Measurements from ENCODE around the gene BAHD1. TPM values are rescaled to one million over a fixed set of nuclear protein-coding genes. Genes with fewer than 3 reads are reported as not detected.

BAHD1 gene
- polyA plus RNA-seq, 3 donors, result 0.67 to 8.9 (median 0.79) TPM

GRCh38 chr15:40425681-40426080, 15.1 kb upstream of the BAHD1 start:
- H3K9me3 Mint-ChIP-seq, result peaks cover 0 to 3% (median 0%) of the 10 kb centered on the region in 7 donors
- intact Hi-C loops (cut with micrococcal nuclease), result loop anchor here in 1 of 2 donors (10.0 kb wide), 1 partner anchor 211 kb away; no protein-coding TSS in a partner anchor

DNA sequence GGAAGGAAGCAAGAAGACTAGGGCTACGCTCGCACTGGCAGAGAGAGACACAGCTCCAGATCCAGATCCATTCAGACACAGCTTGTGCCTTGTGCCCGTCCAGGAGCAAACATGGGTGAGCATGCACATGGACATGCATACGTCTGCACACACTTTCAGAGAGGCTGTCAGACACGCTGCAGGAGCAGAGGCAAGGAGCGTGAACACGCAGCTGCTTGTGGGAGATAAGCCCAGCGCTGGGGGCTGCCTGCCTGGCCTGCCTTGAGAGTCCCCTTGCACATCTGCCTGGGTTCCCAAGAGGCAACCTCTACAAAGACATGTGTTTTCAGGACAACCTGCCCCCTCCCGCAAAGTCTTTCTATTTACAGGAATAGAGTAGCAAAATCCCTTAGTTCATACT, 13.6 kb upstream of the BAHD1 start:
- H3K27ac Mint-ChIP-seq, result no peak overlapping the region

More at GRCh38 chr15:40425681-40426080, 15.1 kb upstream of the BAHD1 start:
- Histone ChIP-seq H3K4me3 (replicated peaks in 1 of 3; ENCODE audit: low read depth in 2 of 3, low read length in 3 of 3) (no peak overlapping the region), H3K9me3 (replicated peaks in 1 of 2; ENCODE audit: control insufficient read depth in 1 of 2, insufficient read depth in 1 of 2, low read length in 2 of 2) (no peaks in the 10 kb centered on the region), H3K36me3 (replicated peaks in 1 of 2; ENCODE audit: control insufficient read depth in 1 of 2, insufficient read depth in 2 of 2, low read length in 2 of 2) (no peaks in the 10 kb centered on the region), H2AFZ (ENCODE audit: insufficient read depth, low read depth, low read length, poor library complexity, severe bottlenecking) (no peak overlapping the region), H3K9ac (ENCODE audit: insufficient read depth, low read length, poor library complexity, severe bottlenecking) (no peak overlapping the region), H3K27me3 (ENCODE audit: control insufficient read depth in 2 of 2, insufficient read depth in 2 of 2, low read length in 2 of 2) (no peaks in the 10 kb centered on the region), H3K27ac (ENCODE audit: low read depth in 1 of 2, low read length in 2 of 2) (no peak overlapping the region), H4K20me1 (ENCODE audit: insufficient read depth, low read length) (no peaks in the 10 kb centered on the region), H3K4me2 (replicated peaks; ENCODE audit: extremely low read depth, low read length, poor library complexity, severe bottlenecking) (no peak overlapping the region), H3K4me1 (ENCODE audit: control insufficient read depth in 1 of 2, insufficient read depth in 2 of 2, low read length in 2 of 2) (peaks cover 14 to 16% of the 10 kb centered on the region in 2 donors), H3K79me2 (ENCODE audit: insufficient read depth, low read length) (no peaks in the 10 kb centered on the region)
- peaks cover 14% of the 10 kb centered on the region for H3K4me1 Mint-ChIP-seq
- no peak overlapping the region for H3K27ac Mint-ChIP-seq
- peaks cover 0 to 4% (median 3%) of the 10 kb centered on the region in 3 donors for H3K27me3 Mint-ChIP-seq (ENCODE audit: low read depth in 3 of 3)
- WGBS (ENCODE audit: insufficient coverage), result 100% methylated on average over 1 of the region's 5 CpGs
- peaks cover 2% of the 10 kb centered on the region in 2 donors for H3K36me3 Mint-ChIP-seq
- H3K4me3 Mint-ChIP-seq, result no peak overlapping the region
- TF ChIP-seq CTCF (IDR thresholded peaks at IDR 0.05), result no peak
- DNase-seq, result no peak

More for the DNA sequence above, 13.6 kb upstream of the BAHD1 start:
- Histone ChIP-seq H3K27me3 (ENCODE audit: control insufficient read depth in 2 of 2, insufficient read depth in 2 of 2, low read length in 2 of 2) (no peaks in the 10 kb centered on the region), H3K27ac (ENCODE audit: low read depth in 1 of 2, low read length in 2 of 2) (no peak overlapping the region), H2AFZ (ENCODE audit: insufficient read depth, low read depth, low read length, poor library complexity, severe bottlenecking) (no peak overlapping the region), H4K20me1 (ENCODE audit: insufficient read depth, low read length) (no peaks in the 10 kb centered on the region), H3K36me3 (replicated peaks in 1 of 2; ENCODE audit: control insufficient read depth in 1 of 2, insufficient read depth in 2 of 2, low read length in 2 of 2) (no peaks in the 10 kb centered on the region), H3K4me3 (replicated peaks in 1 of 3; ENCODE audit: low read depth in 2 of 3, low read length in 3 of 3) (no peak overlapping the region), H3K9me3 (replicated peaks in 1 of 2; ENCODE audit: control insufficient read depth in 1 of 2, insufficient read depth in 1 of 2, low read length in 2 of 2) (no peaks in the 10 kb centered on the region), H3K4me2 (replicated peaks; ENCODE audit: extremely low read depth, low read length, poor library complexity, severe bottlenecking) (no peak overlapping the region), H3K4me1 (ENCODE audit: control insufficient read depth in 1 of 2, insufficient read depth in 2 of 2, low read length in 2 of 2) (peaks cover 0 to under 1% of the 10 kb centered on the region in 2 donors), H3K9ac (ENCODE audit: insufficient read depth, low read length, poor library complexity, severe bottlenecking) (no peak overlapping the region), H3K79me2 (ENCODE audit: insufficient read depth, low read length) (no peaks in the 10 kb centered on the region)
- peaks cover 2% of the 10 kb centered on the region in 2 donors for H3K36me3 Mint-ChIP-seq
- intact Hi-C loops (cut with micrococcal nuclease), result loop anchor here in 1 of 2 donors (10.0 kb wide), 1 partner anchor 212 kb away; no protein-coding TSS in a partner anchor
- H3K27me3 Mint-ChIP-seq (ENCODE audit: low read depth in 3 of 3), result peaks cover 1 to 2% (median 2%) of the 10 kb centered on the region in 3 donors
- 91% methylated on average over 8 of the region's 9 CpGs for WGBS (ENCODE audit: insufficient coverage)
- no peak overlapping the region for H3K4me3 Mint-ChIP-seq
- no peaks in the 10 kb centered on the region for H3K4me1 Mint-ChIP-seq
- TF ChIP-seq CTCF (IDR thresholded peaks at IDR 0.05), result no peak
- DNase-seq, result no peak
- H3K9me3 Mint-ChIP-seq, result peaks cover 0 to 3% (median 0%) of the 10 kb centered on the region in 7 donors

Data from CD14-positive monocyte (primary cell).